PC-3 (cell line): ENCODE measurements around the gene RNF130. TPM values are rescaled to one million over a fixed set of nuclear protein-coding genes. Genes with fewer than 3 reads are reported as not detected.

ENCODE experiments used
- ATAC-seq: fragments of 200-7000 bp; cut with Tn5 transposase; 2 replicates; pipeline ENCODE4 v1.9.1; 2020; ENCODE audit warnings: mild to moderate bottlenecking, moderate library complexity
- BruUV-seq: library from RNA; stranded (reverse); fragments of 400-500 nt; replicated peaks from 2 replicates; lab custom pipeline; 2021; lab: Mats Ljungman, UMichigan
- CTCF ChIA-PET: fragments of 300-600 bp; sonication (Branson Sonifier 250); formaldehyde crosslinking; loops from one replicate; lab custom pipeline; 2022; ENCODE audit warnings: antibody characterized with exemption; lab: Charles Lee
- POLR2A ChIA-PET: fragments of 300-600 bp; sonication (Branson Sonifier 250); formaldehyde crosslinking; loops from one replicate; lab custom pipeline; 2022; ENCODE audit warnings: antibody characterized with exemption; ENCODE audit not compliant: unreplicated experiment; lab: Charles Lee
- DNase-seq: peaks from one replicate; pipeline ENCODE4 v3.0.0-alpha.2; 2015
- H2AFZ ChIP-seq: fragments of 300-600 bp; sonication (generic); 2 replicates; pipeline ENCODE4 v1.6.0; 2016; ENCODE audit warnings: antibody characterized with exemption, low read length
- H3F3A ChIP-seq: fragments of 300-600 bp; sonication (generic); one replicate; pipeline ENCODE4 v1.6.0; 2017; ENCODE audit warnings: antibody characterized with exemption, low read length, control low read depth, mild to moderate bottlenecking; ENCODE audit not compliant: unreplicated experiment
- H3K27ac ChIP-seq: fragments of 300-600 bp; sonication (generic); 2 replicates; pipeline ENCODE4 v1.5.1; 2016; ENCODE audit warnings: mild to moderate bottlenecking, low read length
- H3K27me3 ChIP-seq: fragments of 300-600 bp; sonication (generic); 2 replicates; pipeline ENCODE4 v1.6.1; 2016; ENCODE audit warnings: low read length, mixed read lengths
- H3K36me3 ChIP-seq: fragments of 300-600 bp; sonication (generic); 2 replicates; pipeline ENCODE4 v1.6.1; 2016; ENCODE audit warnings: low read depth, mixed run types, low read length, mixed read lengths
- H3K4me1 ChIP-seq: fragments of 300-600 bp; sonication (generic); 2 replicates; pipeline ENCODE4 v1.5.1; 2016; ENCODE audit warnings: low read length; ENCODE audit not compliant: insufficient read depth
- H3K4me2 ChIP-seq: fragments of 300-600 bp; sonication (generic); 2 replicates; pipeline ENCODE4 v1.6.0; 2016; ENCODE audit warnings: low read length
- H3K4me3 ChIP-seq: fragments of 300-600 bp; sonication (generic); 2 replicates; pipeline ENCODE4 v1.5.1; 2016; ENCODE audit warnings: mild to moderate bottlenecking, low read length, mixed read lengths
- H3K79me2 ChIP-seq: fragments of 300-600 bp; sonication (generic); 2 replicates; pipeline ENCODE4 v1.6.1; 2017; ENCODE audit warnings: low read length, mixed read lengths
- H3K9ac ChIP-seq: fragments of 300-600 bp; sonication (generic); 2 replicates; pipeline ENCODE4 v1.6.0; 2016; ENCODE audit warnings: mild to moderate bottlenecking, low read length
- H3K9me2 ChIP-seq: fragments of 300-600 bp; sonication (generic); replicated peaks from 2 replicates; pipeline ENCODE4 v1.6.1; 2016; ENCODE audit warnings: mixed run types, low read length, mixed read lengths
- H3K9me3 ChIP-seq: fragments of 300-600 bp; sonication (generic); 2 replicates; pipeline ENCODE4 v1.6.1; 2016; ENCODE audit warnings: low read length, mixed read lengths
- H4K20me1 ChIP-seq: fragments of 300-600 bp; sonication (generic); 2 replicates; pipeline ENCODE4 v1.6.1; 2016; ENCODE audit warnings: low read length, mixed read lengths
- EZH2 ChIP-seq: fragments of 300-600 bp; sonication (generic); IDR thresholded peaks from one replicate; pipeline ENCODE4 v1.6.1; 2017; ENCODE audit warnings: antibody characterized with exemption, mild to moderate bottlenecking, low read length; ENCODE audit not compliant: unreplicated experiment
- EZH2phosphoT487 ChIP-seq: fragments of 300-600 bp; sonication (generic); IDR thresholded peaks from 2 replicates; pipeline ENCODE4 v1.6.1; 2018; ENCODE audit warnings: mild to moderate bottlenecking, antibody characterized with exemption, low read length, borderline replicate concordance
- intact Hi-C: fragments of 100-400 bp; cut with micrococcal nuclease; formaldehyde crosslinking; loops from 2 replicates; pipeline ENCODE4 v1.9.0; 2023
- total RNA-seq: library from RNA; depleted of rRNA; stranded (reverse); fragments of >200 nt; gene quantifications from 2 replicates; pipeline ENCODE4 v1.2.3, GENCODE V29; 2014
- TF ChIP-seq, protein P1 (sequence below): fragments of 300-600 bp; sonication (generic); conservative IDR thresholded peaks from 2 replicates; pipeline ENCODE4 v1.5.1; 2017; ENCODE audit warnings: antibody characterized with exemption, low read depth, mild to moderate bottlenecking, low read length

The RNF130 gene
- total RNA-seq, 1 experiment from 2014 or later, result 31.2 TPM

DNA sequence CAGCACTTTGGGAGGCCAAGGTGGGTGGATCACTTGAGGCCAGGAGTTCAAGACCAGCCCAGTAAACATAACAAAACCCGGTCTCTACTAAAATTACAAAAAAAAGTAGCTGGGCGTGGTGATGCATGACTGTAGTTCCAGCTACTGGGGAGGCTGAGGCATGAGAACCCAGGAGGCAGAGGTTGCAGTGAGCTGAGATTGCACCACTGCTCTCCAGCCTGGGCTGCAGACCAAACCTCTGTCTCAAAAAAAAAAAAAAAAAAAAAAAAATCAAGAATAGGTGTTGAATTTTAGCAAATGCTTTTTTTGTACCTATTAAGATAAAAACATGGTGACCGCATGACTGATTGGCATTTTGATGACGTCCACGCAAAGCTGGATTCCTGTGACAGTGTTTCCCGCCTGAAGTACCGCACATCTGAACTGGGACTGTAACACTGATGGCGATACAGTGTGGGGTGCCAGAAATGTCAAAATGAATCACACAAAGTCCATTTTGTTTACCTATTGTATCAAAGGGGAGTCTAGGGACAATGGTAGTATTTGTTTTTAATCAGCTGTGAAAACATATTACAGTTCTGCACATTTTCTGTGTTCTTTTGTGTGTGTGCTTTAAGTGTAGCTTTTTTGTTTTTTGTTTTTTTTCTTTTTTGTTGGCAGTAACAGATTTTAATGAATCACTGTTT is 140.6 kb downstream of the RNF130 start:
- CTCF ChIA-PET, result no interaction called here

GRCh38 chr5:179927824-179928223 is 143.7 kb downstream of the RNF130 start:
- H3K4me3 ChIP-seq, result no peak overlapping the region
- no peaks in the 10 kb centered on the region for H3F3A ChIP-seq
- no peaks in the 10 kb centered on the region for H3K36me3 ChIP-seq
- no peak overlapping the region for H3K4me2 ChIP-seq
- H4K20me1 ChIP-seq, result no peaks in the 10 kb centered on the region
- no peak overlapping the region for H3K9ac ChIP-seq
- H3K4me1 ChIP-seq, result no peaks in the 10 kb centered on the region
- TF ChIP-seq EZH2phosphoT487 (no peak), EZH2 (no peak)
- TF ChIP-seq, protein P1, sequence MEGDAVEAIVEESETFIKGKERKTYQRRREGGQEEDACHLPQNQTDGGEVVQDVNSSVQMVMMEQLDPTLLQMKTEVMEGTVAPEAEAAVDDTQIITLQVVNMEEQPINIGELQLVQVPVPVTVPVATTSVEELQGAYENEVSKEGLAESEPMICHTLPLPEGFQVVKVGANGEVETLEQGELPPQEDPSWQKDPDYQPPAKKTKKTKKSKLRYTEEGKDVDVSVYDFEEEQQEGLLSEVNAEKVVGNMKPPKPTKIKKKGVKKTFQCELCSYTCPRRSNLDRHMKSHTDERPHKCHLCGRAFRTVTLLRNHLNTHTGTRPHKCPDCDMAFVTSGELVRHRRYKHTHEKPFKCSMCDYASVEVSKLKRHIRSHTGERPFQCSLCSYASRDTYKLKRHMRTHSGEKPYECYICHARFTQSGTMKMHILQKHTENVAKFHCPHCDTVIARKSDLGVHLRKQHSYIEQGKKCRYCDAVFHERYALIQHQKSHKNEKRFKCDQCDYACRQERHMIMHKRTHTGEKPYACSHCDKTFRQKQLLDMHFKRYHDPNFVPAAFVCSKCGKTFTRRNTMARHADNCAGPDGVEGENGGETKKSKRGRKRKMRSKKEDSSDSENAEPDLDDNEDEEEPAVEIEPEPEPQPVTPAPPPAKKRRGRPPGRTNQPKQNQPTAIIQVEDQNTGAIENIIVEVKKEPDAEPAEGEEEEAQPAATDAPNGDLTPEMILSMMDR, result no peak
- H3K79me2 ChIP-seq, result no peaks in the 10 kb centered on the region
- no peak overlapping the region for H3K27ac ChIP-seq
- no peaks in the 10 kb centered on the region for H3K9me3 ChIP-seq
- BruUV-seq, result no TSS peak
- no peak overlapping the region for H2AFZ ChIP-seq
- no peaks in the 10 kb centered on the region for H3K27me3 ChIP-seq
- DNase-seq, result no peak
- ChIA-PET CTCF (no interaction called here), POLR2A (no interaction called here)
- no peaks in the 10 kb centered on the region for H3K9me2 ChIP-seq
- intact Hi-C loops, result no loop called here
- no peak for ATAC-seq

More for the DNA sequence above, 140.6 kb downstream of the RNF130 start:
- no peak overlapping the region for H3K27ac ChIP-seq
- H3K36me3 ChIP-seq, result no peaks in the 10 kb centered on the region
- POLR2A ChIA-PET, result no interaction called here
- H3K4me3 ChIP-seq, result no peak overlapping the region
- no peak overlapping the region for H3K9ac ChIP-seq
- ATAC-seq (no peak), DNase-seq (no peak)
- TF ChIP-seq EZH2 (no peak), EZH2phosphoT487 (no peak)
- TF ChIP-seq, protein P1, result no peak
- H3K27me3 ChIP-seq, result no peaks in the 10 kb centered on the region
- intact Hi-C loops, result no loop called here
- no peaks in the 10 kb centered on the region for H3K9me2 ChIP-seq
- H4K20me1 ChIP-seq, result no peaks in the 10 kb centered on the region
- H3K4me2 ChIP-seq, result no peak overlapping the region
- H2AFZ ChIP-seq, result no peak overlapping the region
- no peaks in the 10 kb centered on the region for H3F3A ChIP-seq
- no TSS peak for BruUV-seq
- no peaks in the 10 kb centered on the region for H3K9me3 ChIP-seq
- H3K79me2 ChIP-seq, result no peaks in the 10 kb centered on the region
- H3K4me1 ChIP-seq, result no peaks in the 10 kb centered on the region

GRCh38 chr5:179926657-179927056 is 144.9 kb downstream of the RNF130 start:
- no peaks in the 10 kb centered on the region for H3K36me3 ChIP-seq
- no peaks in the 10 kb centered on the region for H3K9me3 ChIP-seq
- H3K79me2 ChIP-seq, result no peaks in the 10 kb centered on the region
- TF ChIP-seq EZH2phosphoT487 (no peak), EZH2 (no peak)
- TF ChIP-seq, protein P1, result no peak
- no peaks in the 10 kb centered on the region for H4K20me1 ChIP-seq
- no peak overlapping the region for H3K9ac ChIP-seq
- intact Hi-C loops, result no loop called here
- no peaks in the 10 kb centered on the region for H3K4me1 ChIP-seq
- no peak overlapping the region for H3K4me3 ChIP-seq
- no peak overlapping the region for H3K27ac ChIP-seq
- CTCF ChIA-PET, result no interaction called here
- POLR2A ChIA-PET, result no interaction called here
- H2AFZ ChIP-seq, result no peak overlapping the region
- H3K4me2 ChIP-seq, result no peak overlapping the region
- no TSS peak for BruUV-seq
- DNase-seq (no peak), ATAC-seq (no peak)
- H3K27me3 ChIP-seq, result no peaks in the 10 kb centered on the region
- no peaks in the 10 kb centered on the region for H3K9me2 ChIP-seq
- H3F3A ChIP-seq, result no peaks in the 10 kb centered on the region
